HCT116 (cell line): Measurements from ENCODE around the gene ARL8B. TPM values are rescaled to one million over a fixed set of nuclear protein-coding genes. Genes with fewer than 3 reads are reported as not detected.

Experiments
- ATAC-seq: fragments of 200-7000 bp; cut with Tn5 transposase; 2 replicates; pipeline ENCODE4 v1.9.1; 2020; ENCODE audit warnings: mild to moderate bottlenecking, moderate library complexity
- BruUV-seq: library from RNA; stranded (reverse); fragments of 400-500 nt; replicated peaks from 2 replicates; lab custom pipeline; 2021; lab: Mats Ljungman, UMichigan
- CTCF ChIA-PET: fragments of 300-600 bp; sonication (Branson Sonifier 250); formaldehyde crosslinking; loops from one replicate; lab custom pipeline; 2021; ENCODE audit warnings: antibody characterized with exemption; lab: Charles Lee
- POLR2A ChIA-PET: fragments of 300-600, 350-600 bp; sonication (Branson Sonifier 250); formaldehyde crosslinking; loops from one replicate; lab custom pipeline; 2021; ENCODE audit warnings: antibody characterized with exemption; lab: Charles Lee
- RAD21 ChIA-PET, 2 experiments: fragments of 300-600 bp; sonication (Branson Sonifier 250); formaldehyde crosslinking; loops; one replicate each; lab custom pipeline; 2023; ENCODE audit warnings: low total read pairs in 2 of 2; ENCODE audit not compliant: uncharacterized antibody in 2 of 2, unreplicated experiment in 2 of 2, low non-redundant PET in 1 of 2; lab: Charles Lee
- DNase-seq: peaks from one replicate; pipeline ENCODE4 v3.0.0-alpha.2; 2010; ENCODE audit warnings: low read depth, low spot score
- H2AFZ ChIP-seq: fragments of 200-600 bp; shearing (Covaris generic), sonication (generic); 2 replicates; pipeline ENCODE4 v1.6.1; 2017; ENCODE audit warnings: low read depth, mixed run types, mixed read lengths, antibody characterized with exemption, low read length; ENCODE audit not compliant: poor library complexity, severe bottlenecking
- H3K27ac ChIP-seq: 2 replicates; pipeline ENCODE4 v1.5.1; 2012; ENCODE audit warnings: low read depth, low read length
- H3K27me3 ChIP-seq: fragments of 200-600 bp; sonication (generic); 2 replicates; pipeline ENCODE4 v1.6.1; 2016; ENCODE audit warnings: mixed run types, low read length, mixed read lengths; ENCODE audit not compliant: insufficient read depth
- H3K36me3 ChIP-seq, 2 experiments: fragments of 200-500 bp in 1 of 2; fragments of 200-600 bp in 1 of 2; sonication (Bioruptor generic) in 1 of 2; sonication (generic) in 1 of 2; 2 replicates each; pipeline versions ENCODE4 v1.5.1 to v1.6.1; 2014 to 2016; ENCODE audit warnings: low read length in 2 of 2, inconsistent platforms in 1 of 2, mixed read lengths in 1 of 2, mixed run types in 1 of 2; ENCODE audit not compliant: insufficient read depth in 2 of 2, control insufficient read depth in 1 of 2
- H3K4me1 ChIP-seq, 2 experiments: fragments of 200-600 bp in 1 of 2; sonication (generic) in 1 of 2; 2 replicates each; pipeline versions ENCODE4 v1.5.1 to v1.6.1; 2012 to 2017; ENCODE audit warnings: low read length in 2 of 2, inconsistent platforms in 1 of 2, mild to moderate bottlenecking in 1 of 2, mixed read lengths in 1 of 2, mixed run types in 1 of 2, moderate library complexity in 1 of 2; ENCODE audit not compliant: insufficient read depth in 2 of 2, control insufficient read depth in 1 of 2
- H3K4me2 ChIP-seq: fragments of 200-600 bp; sonication (generic); 2 replicates; pipeline ENCODE4 v1.6.1; 2017; ENCODE audit warnings: mixed run types, low read length, mixed read lengths
- H3K4me3 ChIP-seq, 2 experiments: fragments of 200-600 bp in 1 of 2; sonication (generic) in 1 of 2; replicated peaks in 1 of 2; 2 replicates each; pipeline ENCODE4 v1.5.1; 2011 to 2016; ENCODE audit warnings: low read length in 2 of 2, control low read depth in 1 of 2, low read depth in 1 of 2, mild to moderate bottlenecking in 1 of 2, mixed read lengths in 1 of 2, mixed run types in 1 of 2
- H3K79me2 ChIP-seq: fragments of 200-600 bp; sonication (generic); 2 replicates; pipeline ENCODE4 v1.6.1; 2017; ENCODE audit warnings: mild to moderate bottlenecking, mixed run types, low read length, moderate library complexity, mixed read lengths; ENCODE audit not compliant: insufficient read depth
- H3K9ac ChIP-seq: fragments of 200-600 bp; sonication (generic); 2 replicates; pipeline ENCODE4 v1.6.1; 2016; ENCODE audit warnings: low read length, mixed read lengths
- H3K9me2 ChIP-seq: fragments of 200-600 bp; sonication (generic), shearing (Covaris generic); 2 replicates; pipeline ENCODE4 v1.6.1; 2017; ENCODE audit warnings: mixed run types, mild to moderate bottlenecking, moderate library complexity; ENCODE audit not compliant: insufficient read depth
- H3K9me3 ChIP-seq, 2 experiments: fragments of 200-500 bp in 1 of 2; fragments of 200-600 bp in 1 of 2; sonication (Bioruptor generic) in 1 of 2; sonication (generic) in 1 of 2; 2 replicates each; pipeline ENCODE4 v1.6.1; 2014 to 2017; ENCODE audit warnings: low read length in 2 of 2, mixed read lengths in 2 of 2, inconsistent platforms in 1 of 2, low read depth in 1 of 2, mild to moderate bottlenecking in 1 of 2, mixed run types in 1 of 2, moderate library complexity in 1 of 2; ENCODE audit not compliant: control insufficient read depth in 1 of 2, insufficient read depth in 1 of 2
- H4K20me1 ChIP-seq: fragments of 200-600 bp; sonication (generic), shearing (Covaris generic); 2 replicates; pipeline ENCODE4 v1.6.1; 2017; ENCODE audit warnings: mixed run types, mild to moderate bottlenecking, moderate library complexity; ENCODE audit not compliant: insufficient read depth
- ATF3 ChIP-seq: IDR thresholded peaks from 2 replicates; pipeline ENCODE4 v1.6.1; 2012
- CBX3 ChIP-seq: IDR thresholded peaks from 2 replicates; pipeline ENCODE4 v1.6.1; 2012; ENCODE audit warnings: low read depth
- CTCF ChIP-seq, 3 experiments: fragments of 200-600 bp in 1 of 3; sonication (generic) in 1 of 3; IDR thresholded peaks in 2 of 3; conservative IDR thresholded peaks in 1 of 3; 2 replicates each; pipeline ENCODE4 v1.5.1; 2012 to 2017; ENCODE audit warnings: low read depth in 2 of 3, low read length in 2 of 3, antibody characterized with exemption in 1 of 3, borderline replicate concordance in 1 of 3, control low read depth in 1 of 3, mild to moderate bottlenecking in 1 of 3, mixed read lengths in 1 of 3, mixed run types in 1 of 3, moderate library complexity in 1 of 3; ENCODE audit not compliant: insufficient read depth in 1 of 3
- EGR1 ChIP-seq: IDR thresholded peaks from 2 replicates; pipeline ENCODE4 v1.6.1; 2012; ENCODE audit warnings: low read depth
- FOSL1 ChIP-seq: IDR thresholded peaks from 2 replicates; pipeline ENCODE4 v1.6.1; 2012; ENCODE audit warnings: low read depth
- JUND ChIP-seq: IDR thresholded peaks from 2 replicates; pipeline ENCODE4 v1.6.1; 2012
- POLR2A ChIP-seq: IDR thresholded peaks from 2 replicates; pipeline ENCODE4 v1.7.0; 2011; ENCODE audit warnings: borderline replicate concordance; ENCODE audit not compliant: insufficient read depth, insufficient read length; ENCODE audit errors: extremely low read depth
- POLR2AphosphoS5 ChIP-seq: IDR thresholded peaks from 2 replicates; pipeline ENCODE4 v1.6.1; 2011; ENCODE audit warnings: mild to moderate bottlenecking, low read depth, low read length, moderate library complexity
- SIN3A ChIP-seq: IDR thresholded peaks from 2 replicates; pipeline ENCODE4 v1.6.1; 2012; ENCODE audit warnings: low read depth
- SP1 ChIP-seq: IDR thresholded peaks from 2 replicates; pipeline ENCODE4 v1.6.1; 2012; ENCODE audit warnings: low read depth
- YY1 ChIP-seq: IDR thresholded peaks from 2 replicates; pipeline ENCODE4 v1.6.1; 2011; ENCODE audit warnings: low read length, low read depth, moderate library complexity, mild to moderate bottlenecking; ENCODE audit not compliant: insufficient replicate concordance; ENCODE audit errors: extremely low read depth
- ZFX ChIP-seq: fragments of 450-650 bp; IDR thresholded peaks from 2 replicates; pipeline ENCODE4 v1.6.1; 2017
- ZNF274 ChIP-seq: fragments of 200-500 bp; sonication (Bioruptor generic); IDR thresholded peaks from 2 replicates; pipeline ENCODE4 v1.6.1; 2014; ENCODE audit warnings: mild to moderate bottlenecking, low read depth, low read length, inconsistent platforms
- intact Hi-C: fragments of 100-400 bp; cut with micrococcal nuclease; formaldehyde crosslinking; loops from 2 replicates; pipeline ENCODE4 v1.10.0; 2022
- total RNA-seq: library from RNA; stranded (reverse); gene quantifications from one replicate; pipeline ENCODE4 v1.2.1, GENCODE V29; 2021; ENCODE audit not compliant: unreplicated experiment

Gene ARL8B
- total RNA-seq, 1 experiment from 2014 or later: 38.1 TPM

DNA sequence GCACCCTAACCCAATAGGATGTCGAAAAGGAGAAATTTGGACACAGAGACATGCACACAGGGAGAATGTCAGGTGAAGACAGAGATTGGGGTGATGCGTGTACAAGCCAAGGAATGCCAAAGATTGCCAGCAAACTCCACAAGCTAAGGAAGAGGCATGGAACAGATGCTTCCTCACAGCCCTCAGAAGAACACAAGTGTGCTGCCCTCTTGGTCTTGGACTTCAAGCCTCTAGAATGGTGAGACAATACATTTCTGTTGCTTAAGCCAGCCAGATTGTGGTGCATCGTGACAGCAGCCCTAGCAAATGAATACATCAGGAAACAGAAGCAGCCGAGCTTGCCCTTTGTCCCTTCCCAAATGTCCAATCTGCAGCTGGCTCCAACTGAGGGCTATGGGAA lies 23.7 kb upstream of the ARL8B start:
- no peak overlapping the region for H3K4me2 ChIP-seq
- no peak for DNase-seq
- TF ChIP-seq ZNF274 (no peak), FOSL1 (no peak), YY1 (no peak), POLR2A (no peak), SIN3A (no peak), JUND (no peak), CBX3 (no peak), ZFX (no peak), ATF3 (no peak), POLR2AphosphoS5 (no peak), EGR1 (no peak), SP1 (no peak)
- TF ChIP-seq, all 23 proteins: peak for 0
- Histone ChIP-seq H3K9me3 (no peaks in the 10 kb centered on the region), H4K20me1 (no peaks in the 10 kb centered on the region), H3K9me2 (no peaks in the 10 kb centered on the region), H3K4me3 (no peak overlapping the region), H3K4me1 (no peaks in the 10 kb centered on the region), H3K27ac (no peak overlapping the region), H2AFZ (no peak overlapping the region), H3K9ac (no peak overlapping the region), H3K36me3 (no peaks in the 10 kb centered on the region), H3K27me3 (no peaks in the 10 kb centered on the region), H3K79me2 (no peaks in the 10 kb centered on the region)
- no TSS peak for BruUV-seq
- CTCF ChIA-PET: no interaction called here
- POLR2A ChIA-PET: no interaction called here
- RAD21 ChIA-PET: no interaction called here
- intact Hi-C loops: no loop called here
- ATAC-seq: no peak

DNA sequence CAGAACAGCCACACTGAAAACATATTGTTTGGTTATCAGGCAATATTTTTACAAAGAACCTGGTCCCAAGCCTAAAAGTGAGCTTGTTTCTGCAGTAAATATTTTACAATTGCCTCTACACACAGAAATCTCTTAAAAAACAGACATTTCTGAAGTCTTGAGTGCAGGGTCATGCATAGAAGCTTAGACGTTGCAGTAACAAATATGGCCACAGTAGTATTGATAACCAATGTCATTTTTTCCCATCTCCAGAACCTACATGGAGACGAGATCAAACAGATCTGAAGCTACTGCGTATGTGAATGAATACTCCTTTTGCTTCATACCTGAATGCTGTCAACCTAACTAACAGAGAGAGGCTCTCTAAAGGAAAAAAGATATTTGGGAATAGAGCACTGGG lies 19.6 kb upstream of the ARL8B start:
- Histone ChIP-seq H3K27ac (no peak overlapping the region), H3K79me2 (no peaks in the 10 kb centered on the region), H2AFZ (no peak overlapping the region), H3K9me2 (no peaks in the 10 kb centered on the region), H3K4me2 (no peak overlapping the region), H4K20me1 (no peaks in the 10 kb centered on the region), H3K9ac (no peak overlapping the region), H3K4me1 (no peaks in the 10 kb centered on the region), H3K4me3 (no peak overlapping the region), H3K27me3 (no peaks in the 10 kb centered on the region), H3K9me3 (no peaks in the 10 kb centered on the region), H3K36me3 (no peaks in the 10 kb centered on the region)
- TF ChIP-seq POLR2A (no peak), CTCF (IDR thresholded peaks at IDR 0.05 in 2 of 3, conservative IDR thresholded peaks at IDR 0.05 in 1 of 3; ENCODE audit: borderline replicate concordance in 1 of 3, insufficient read depth in 1 of 3, low read depth in 2 of 3, low read length in 2 of 3) (peak in 1 of 3 experiments; percentile 21; a peak in 1 of 6 replicates)
- DNase-seq (no peak), ATAC-seq (no peak)
- ChIA-PET CTCF (no interaction called here), POLR2A (no interaction called here), RAD21 (no interaction called here)
- intact Hi-C loops: no loop called here
- BruUV-seq: no TSS peak
